HG03045 (cell line): ENCODE data around the gene MPND.

Source experiments
- ATAC-seq: cut with Tn5 transposase; IDR thresholded peaks from one replicate; pipeline ENCODE4 v1.9.1; 2021; ENCODE audit warnings: mild to moderate bottlenecking, moderate library complexity; ENCODE audit not compliant: unreplicated experiment

MPND gene

DNA sequence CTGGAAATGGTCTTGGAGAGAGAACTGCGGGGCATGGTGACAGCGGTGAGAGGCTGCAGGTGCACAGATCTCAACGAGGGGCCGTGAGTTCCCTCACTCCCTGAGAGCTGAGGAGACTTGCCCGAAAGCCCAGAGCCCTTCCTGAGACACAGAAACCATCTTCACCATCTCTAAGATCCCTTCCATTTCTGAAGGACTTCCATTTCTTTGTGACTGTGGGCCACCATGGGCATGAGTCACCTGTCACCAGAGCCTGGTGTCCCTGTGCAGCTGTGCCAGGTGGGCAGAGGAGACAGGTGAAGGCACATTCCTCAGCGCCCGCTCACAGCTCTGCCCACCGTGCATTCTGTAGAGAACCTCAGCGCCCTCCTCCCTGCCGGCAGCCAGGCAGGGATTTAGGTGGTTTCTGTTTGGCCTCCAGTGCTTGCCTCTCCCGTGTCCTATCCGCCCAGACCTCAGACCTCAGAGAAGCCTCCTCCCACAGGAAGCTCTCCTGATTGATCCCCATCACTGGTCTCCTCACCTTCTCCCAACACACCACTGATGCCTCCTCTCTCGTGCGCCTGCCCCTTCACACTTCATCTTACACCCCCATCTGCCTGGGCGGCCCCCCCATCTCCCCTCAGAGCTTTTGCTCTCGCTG, 32.8 kb downstream of the MPND start:
- ATAC-seq = no peak

DNA sequence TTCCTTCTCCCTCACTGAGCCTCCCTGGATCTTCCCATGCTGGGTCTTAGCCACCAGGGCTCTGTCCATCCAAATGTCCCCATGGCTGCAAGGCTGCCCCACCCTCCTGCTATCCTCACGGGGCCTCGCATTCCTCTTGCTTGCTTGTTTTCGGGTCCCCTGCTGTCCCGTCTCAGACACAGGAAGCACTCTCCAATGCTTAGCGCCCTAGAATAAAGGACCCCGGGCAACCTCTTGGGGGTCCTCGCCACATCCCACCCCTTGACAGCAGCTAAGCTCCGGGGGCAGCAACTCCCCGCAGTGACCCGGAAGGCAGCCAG, 33.3 kb downstream of the MPND start:
- no peak for ATAC-seq

DNA sequence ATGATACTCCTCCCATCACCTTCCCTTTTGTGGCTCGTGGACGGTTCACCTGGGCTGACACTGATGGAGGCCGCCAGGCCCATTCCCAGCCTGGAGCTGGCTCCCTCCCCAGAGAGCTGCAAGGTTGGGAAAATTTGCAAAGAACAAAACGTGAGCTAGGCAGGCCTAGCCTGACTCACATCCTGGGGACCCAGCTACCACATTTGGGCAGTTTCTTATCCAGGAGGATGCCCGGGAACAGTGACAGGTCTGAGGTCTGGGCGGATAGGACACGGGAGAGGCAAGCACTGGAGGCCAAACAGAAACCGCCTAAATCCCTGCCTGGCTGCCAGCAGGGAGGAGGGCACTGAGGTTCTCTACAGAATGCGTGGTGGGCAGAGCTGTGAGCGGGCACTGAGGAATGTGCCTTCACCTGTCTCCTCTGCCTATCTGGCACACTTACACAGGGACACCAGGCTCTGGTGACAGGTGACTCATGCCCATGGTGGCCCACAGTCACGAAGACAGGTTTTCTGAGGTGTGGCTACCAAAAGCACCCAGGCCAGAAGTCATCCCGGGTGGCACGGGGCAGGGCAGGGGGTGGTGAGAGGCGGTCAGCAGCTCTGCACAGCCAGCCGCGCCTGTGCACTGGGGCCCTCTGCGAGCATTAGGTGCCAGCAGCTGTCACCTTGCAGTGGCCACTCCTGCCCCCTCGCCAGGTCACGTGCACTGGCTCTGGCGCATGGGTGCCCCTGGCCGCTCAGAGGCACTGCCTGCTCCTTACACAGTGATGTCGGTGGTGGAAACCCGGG, 33.8 kb downstream of the MPND start:
- no peak for ATAC-seq

DNA sequence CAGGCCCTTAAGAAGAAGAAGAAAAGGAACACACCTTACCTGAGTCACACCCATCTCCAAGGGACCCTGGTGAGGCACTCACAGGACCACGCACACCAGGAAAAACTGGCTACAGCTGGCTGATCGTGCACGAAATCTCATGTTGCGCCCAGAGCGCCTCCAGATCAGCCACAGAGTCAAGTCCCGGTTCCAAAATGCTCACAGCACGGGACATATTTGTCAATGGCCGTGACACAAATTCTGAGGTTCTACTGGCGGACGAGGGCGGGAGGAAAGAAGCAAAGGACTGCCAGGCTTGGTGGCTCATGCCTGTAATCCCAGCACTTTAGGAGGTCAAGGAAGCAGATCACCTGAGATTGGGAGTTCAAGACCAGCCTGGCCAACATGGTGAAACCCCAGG, 35.5 kb downstream of the MPND start:
- no peak for ATAC-seq

DNA sequence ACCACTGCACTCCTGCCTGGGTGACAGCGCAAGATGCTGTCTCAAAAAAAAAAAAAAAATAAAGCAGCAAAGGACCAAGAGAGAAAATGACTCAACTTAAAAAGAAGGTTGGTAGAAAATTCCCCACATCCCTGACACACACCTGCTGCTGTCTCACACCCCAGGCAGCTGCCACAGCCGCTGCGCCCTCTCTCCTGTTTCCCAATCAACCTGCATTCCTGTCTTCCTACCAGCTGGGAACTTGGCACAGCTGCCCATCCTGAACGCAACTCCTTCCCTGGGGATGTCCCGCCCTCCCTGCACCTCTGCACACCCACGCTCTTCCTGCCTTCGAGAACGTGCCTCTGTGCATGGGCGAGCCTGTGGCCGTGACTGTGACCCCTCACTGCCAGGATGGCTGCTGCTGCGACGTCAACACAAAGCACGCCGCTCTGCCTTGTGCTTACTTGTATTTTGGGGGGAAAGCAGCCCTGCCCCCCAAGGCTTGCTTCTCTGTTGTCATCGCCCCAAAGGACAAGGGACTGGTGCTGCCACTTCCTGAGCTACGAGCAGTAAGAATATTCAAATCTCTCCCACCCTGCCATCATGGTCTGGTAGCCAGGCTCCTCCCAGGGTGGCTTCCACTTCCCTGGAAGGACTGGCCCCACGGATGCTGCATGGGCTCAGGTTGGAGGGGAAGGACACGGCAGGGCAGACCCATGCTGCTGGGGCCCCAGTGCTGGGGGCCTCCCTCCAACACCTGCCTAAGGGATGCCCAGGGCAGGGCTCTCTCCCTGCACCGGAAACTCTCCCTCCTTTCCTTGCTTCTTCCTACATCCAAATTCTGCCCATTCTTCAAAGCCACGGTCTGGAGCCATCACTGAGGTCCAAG, 36.3 kb downstream of the MPND start:
- no peak for ATAC-seq

DNA sequence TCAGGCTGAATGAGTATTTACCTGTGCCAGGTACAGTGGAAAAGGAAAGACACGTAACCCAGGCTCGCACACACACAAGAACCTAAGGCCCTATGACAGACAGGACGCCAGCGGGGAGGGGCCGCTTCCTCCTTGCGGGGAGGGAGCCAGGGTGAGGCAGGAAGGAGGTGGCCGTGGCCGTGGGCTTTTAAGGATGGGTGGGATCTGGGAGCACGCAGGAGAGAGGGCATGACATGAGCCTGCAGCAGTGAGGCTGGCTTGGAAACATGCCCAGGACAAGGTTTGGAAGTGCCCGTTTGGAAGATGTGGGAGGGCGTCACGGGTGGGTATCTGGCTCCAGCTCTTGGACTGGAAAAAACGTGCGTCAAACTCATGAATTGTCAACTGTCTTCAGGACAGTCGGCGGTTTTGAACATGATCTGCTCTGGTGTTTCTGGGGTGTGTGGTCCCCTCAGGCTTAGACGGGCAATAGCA, 36.9 kb downstream of the MPND start:
- no peak for ATAC-seq

DNA sequence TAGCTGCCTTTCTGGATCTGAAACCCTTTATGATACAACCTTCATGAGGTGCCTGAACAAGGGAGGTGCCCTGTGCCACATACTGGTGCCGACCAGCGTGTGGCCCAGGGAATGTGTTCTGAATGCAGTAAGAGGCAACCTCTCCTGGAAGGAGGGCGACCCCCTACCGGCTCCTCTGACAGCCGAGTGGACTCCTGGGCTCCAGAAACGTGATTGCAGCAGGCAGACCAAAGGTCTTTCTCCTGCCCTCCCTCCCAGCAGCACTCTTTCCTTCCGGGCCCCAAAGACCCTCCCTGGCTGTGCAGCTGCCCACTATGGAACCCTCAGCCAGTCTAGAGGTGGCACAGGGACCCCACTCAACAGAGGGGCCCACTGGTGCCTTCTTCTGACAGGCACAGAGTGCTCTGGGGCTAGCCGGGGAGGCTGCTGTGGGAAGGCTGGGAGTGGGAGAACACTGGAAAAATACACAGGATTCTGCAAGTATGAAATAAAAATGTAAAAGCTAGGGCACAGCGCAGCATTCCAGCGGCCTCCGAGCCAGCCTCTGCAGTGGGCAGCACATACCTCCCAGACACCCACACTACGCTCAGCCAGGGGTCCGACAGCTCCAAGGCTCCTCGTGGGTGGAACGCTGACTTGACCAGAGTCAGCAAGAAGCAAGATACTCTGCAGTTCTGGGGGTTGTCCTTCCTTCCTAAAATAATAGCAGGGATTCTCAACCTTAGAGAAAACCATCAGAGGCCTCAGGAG, 42.1 kb downstream of the MPND start:
- no peak for ATAC-seq

DNA sequence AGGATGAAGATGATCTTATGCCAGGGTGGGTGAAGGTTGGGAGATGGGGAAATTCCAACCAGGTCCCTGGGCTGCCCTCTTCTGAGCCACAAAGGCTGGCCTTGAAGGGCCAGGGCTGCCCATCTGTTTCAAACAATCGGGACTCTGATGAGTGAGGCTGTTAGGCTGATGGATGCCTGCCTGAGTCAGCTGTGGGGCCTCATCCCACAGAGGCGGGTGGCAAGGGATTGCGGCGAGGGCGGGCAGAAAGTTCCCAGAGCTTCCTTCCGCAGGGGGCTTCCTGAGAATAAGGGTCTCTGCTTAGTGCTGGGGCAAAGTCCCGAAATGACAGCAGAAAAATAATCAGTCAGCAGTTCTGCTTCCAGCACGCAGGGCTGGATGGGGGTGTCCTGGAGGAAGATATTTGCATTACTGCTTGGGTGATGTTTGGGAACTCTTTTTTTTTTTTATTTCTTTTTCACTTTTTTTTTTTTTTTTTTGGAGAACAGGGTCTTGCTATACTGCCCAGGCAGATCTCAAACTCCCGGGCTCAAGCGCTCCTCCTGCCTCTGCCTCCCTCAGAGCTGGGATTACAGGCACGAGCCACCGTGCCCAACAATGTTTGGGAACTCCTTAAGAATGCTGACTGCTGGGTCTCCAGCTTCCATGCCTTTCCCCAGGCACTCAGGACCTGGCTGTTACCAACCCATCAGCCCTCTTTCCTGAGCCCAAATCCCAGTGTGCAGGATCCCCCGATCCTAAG, 42.9 kb downstream of the MPND start:
- ATAC-seq = no peak

DNA sequence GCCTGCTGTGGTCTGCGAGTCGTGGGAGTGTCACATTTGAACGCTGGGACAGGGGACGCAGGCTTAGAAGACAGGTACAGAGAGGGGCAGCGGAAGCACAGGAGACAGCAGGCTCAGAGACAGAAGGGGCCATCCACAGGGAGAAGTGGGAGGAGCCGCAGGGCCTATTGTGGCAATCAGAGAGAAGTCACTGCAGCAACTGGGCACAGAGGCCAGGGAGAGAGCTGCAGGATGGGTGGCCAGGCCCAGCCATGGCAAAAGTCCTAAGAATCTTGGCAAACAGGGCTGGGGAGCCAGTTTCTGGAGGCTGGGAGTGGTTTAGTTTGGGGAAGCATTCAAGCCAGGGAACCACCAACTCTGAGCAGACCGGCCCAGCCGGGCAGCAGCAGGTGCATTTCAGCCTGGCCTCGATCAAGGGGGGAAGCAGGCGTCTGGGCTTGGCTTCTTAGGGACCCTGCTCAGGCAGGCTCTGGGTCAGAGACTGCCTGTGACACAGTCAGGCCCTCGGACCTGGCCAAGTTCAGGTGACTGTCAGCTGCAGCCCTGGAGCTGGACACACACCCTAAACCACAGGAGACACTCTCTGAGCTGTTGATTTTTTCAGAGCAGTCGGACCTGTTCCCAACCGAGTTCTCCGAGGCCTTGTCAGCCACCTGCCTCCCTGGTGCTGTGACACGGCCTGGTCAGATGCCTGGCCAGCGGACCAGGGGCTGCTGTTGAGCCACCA, 45.1 kb downstream of the MPND start:
- ATAC-seq = no peak

DNA sequence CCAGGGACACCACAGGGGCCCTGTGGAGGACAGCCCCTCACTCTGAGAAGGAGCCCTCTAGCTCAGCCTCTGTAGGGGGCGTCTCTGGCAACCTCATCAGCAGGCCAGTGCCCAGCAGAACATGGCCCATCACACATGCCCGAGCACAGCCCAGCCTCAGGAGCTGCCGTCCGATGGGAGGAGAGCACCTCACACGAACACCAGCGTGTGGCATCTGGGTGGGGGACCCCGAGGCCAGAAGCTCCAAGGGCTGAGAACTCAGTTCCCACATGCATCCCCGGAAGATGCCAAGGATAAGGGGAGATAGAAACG, 45.7 kb downstream of the MPND start:
- no peak for ATAC-seq

DNA sequence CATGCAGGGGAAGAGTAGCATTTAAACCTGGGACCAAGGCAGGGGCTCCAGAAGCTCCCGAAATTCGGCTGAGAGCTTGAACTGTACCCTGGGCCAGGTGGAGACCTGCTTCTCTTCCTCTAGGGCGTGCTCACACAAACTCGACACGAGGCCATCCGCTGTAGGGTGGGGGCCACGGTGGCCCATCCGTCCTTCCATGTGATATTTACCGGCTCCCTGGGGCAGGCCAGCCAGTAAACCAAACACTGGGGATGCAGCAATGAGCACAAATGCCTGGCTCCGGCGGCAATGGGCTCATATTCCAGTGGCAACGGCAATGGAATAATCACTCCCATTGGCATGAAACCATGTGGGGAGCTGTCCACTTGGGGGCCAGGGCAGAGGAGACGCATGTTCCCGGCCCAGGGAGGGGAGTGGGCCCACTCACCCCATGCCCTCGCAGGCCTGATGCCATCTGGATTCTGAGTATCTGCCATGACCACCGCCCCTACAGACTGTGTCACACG, 46.2 kb downstream of the MPND start:
- ATAC-seq = no peak

DNA sequence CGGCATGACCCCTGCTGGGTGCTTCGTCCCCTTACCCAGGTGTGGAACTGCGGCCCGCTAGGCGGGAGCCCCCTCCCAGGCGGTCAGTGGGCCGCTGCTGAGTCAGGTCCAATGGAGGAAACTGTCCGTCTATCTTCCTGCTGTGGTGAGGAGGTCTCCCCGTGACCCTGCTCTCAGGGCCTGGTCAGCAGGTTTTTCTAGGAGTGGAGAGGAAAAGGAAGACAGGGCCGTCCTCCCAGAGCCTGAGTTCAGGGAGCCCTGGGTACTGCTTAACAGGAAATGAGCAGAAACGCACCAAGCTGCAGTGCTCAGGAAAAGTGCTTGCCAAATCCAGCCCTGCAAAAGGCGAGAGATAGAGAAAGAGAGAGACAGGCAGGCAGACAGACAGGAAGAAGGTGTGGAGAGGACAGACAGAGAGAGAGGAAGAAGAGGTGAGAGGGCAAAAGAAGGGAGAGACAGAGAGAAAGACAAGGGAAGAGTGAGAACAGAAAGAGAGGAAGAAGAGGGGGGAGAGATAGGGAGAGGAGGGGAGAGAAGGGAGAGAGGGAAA, 46.7 kb downstream of the MPND start:
- no peak for ATAC-seq

DNA sequence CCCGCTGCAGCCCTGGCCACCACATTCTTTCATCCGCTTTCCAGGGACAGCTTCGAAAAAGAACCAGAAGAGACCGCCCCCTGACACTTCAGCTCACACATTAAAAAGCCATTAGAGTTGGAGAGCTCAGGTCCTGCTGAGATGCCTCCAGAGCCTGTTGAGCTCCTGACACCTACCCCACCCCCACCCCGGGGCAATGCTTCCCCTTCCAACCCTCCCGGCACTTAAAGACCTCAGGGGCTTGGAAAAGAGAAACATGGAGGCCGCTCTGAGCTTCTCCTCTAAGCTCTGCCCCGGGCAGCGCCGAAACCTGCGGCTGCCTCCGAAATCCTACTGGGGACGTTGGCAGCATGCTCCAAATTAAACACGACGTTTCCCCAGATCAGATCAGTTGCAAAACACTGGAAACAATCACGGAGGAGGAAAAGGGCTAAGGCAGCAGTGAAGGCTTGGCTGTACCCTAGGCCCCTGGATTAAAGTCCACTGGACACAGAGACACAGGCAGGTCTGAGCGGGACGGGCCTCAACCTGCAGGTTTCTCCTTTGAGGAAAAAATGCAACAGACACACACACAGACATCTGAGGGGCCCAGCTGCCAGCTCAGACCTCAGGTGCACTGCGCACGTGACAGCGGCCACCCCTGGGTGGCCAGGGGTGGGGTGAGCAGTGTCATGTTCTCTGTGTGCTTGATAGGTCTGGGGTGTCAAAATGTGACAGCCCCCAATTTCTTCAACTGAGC, 47.4 kb downstream of the MPND start:
- no peak for ATAC-seq

DNA sequence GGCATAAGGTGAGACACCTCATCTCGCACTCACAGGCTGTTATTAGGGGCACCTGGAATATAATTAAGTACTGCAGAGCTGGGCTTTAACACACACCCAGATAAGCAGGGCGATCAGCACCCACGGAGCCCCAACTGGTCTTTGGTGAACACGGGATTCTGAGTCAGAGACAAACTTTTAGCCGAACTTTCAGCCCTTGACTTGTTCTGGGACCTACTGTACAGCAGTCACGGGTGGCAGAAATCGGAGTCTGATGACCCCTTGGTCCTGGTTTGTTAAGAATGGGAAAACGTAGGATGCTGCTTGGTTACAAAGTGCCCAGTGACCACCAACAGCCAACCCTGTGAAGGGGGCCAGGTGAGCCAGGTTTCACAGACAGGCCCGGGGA, 47.9 kb downstream of the MPND start:
- ATAC-seq = no peak

DNA sequence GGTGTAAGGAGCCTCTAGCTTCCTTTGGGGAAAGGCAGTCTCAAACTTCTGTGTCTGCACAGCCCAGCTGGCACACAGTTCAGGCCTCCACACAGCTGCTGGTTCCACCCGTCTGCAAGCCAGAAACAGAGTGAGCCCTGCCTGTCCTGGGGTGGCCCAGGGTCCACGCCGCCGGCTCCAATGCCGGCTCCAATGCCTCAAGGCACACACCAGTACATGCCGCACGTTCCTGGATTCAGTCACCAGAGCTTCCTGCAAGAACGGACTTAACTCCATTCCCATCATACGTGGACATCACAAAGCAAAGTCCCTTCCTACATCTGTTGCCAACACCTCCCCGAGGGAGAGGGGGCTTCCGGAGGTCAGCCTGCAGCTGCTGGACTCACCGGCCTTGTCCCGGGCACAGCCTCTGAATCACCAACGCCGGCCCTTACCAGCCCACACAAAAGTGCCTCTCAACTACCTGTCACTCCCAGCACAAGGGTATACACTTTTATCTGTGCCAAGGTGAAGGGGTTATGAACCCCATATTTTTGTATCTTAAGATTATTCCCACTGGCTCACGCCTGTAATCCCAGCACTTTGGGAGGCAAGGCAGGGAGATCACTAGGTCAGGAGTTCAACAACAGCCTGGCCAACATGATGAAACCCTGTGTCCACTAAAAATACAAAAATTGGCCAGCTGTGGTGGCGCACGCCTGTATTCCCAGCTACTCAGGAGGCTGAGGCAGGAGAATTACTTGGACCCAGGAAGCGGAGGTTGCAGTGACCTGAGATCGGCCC, 48.5 kb downstream of the MPND start:
- ATAC-seq = no peak

DNA sequence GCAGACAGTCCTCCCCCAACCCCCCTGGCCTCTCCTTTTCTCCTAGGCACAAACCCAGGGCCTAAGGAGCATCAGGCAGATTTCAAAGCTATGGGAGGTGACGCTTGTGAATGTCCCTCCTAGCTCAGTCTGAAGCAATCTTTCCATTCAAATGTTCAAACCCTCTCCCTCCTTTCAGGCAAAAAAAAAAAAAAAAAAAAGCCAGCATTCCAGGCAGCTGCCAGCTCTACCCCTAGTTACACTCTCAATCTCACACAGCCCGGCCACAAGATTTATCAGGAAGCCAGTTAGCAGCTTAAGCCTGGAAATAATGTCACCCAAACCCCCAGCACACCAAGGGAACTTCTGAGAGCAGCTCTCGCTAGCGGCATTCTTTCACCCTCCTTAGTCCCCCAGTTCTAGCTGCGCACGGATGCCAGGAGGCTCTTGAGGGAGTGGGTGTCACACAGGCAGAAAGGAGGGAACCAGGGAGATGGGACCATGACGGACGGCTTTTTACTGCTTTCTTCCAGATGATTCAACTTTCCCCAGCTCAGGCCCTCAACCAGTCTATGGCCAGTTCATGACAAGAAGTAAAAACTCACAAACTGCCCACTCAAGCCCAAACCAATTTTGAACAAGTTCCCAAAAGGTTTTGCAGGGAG, 50.7 kb downstream of the MPND start:
- no peak for ATAC-seq

DNA sequence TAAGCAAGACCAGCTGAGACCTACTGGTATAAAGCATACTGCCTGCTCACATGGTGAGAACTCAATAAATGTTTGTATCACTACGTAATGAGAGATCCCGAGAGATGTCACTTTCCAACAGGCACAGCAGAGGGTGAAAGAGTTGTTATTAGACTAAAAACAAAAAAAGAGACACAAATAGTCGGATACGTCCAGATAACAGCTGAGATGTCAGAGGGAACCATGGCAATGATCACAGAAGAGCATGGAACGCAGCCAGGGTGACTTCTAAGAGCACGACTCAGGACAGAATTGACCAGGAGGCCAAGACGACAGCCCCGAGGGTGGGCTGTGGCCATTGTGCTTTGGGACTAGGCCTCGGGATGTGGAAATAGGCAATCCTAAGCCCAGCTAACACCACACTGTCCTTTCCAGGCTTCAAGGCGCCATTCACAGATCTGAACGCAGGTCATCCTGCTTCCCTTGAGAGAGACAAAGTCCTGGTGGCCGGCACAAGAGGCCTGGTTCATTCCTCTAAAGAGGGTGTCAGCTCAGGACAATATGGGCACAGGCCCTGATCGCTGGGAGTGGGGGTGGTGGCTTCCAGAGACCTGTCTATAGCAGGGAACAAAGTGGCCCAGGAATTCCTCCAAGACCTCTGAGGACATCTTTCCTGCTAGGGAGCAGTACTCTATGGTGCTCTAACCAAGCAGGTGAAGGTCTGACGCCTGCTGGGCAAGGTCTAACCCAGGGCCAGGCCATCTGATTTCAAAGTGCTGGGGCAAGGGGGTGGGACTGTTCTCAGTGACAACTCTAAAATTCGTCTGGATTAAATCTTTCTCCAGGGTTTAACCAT, 53.8 kb downstream of the MPND start:
- ATAC-seq = no peak
